GM12878 (cell line): Measurements from ENCODE around the gene UVRAG. TPM values are rescaled to one million over a fixed set of nuclear protein-coding genes. Genes with fewer than 3 reads are reported as not detected.

Source experiments
- ASH2L ChIP-seq: fragments of 300-600, 200-600 bp; sonication (generic); IDR thresholded peaks from 2 replicates; pipeline ENCODE4 v1.6.1; 2017; ENCODE audit warnings: low read depth, mild to moderate bottlenecking, borderline replicate concordance
- BACH1 ChIP-seq: fragments of 450-650 bp; IDR thresholded peaks from 2 replicates; pipeline ENCODE4 v1.6.1; 2017; ENCODE audit warnings: mild to moderate bottlenecking, borderline replicate concordance
- BRCA1 ChIP-seq: IDR thresholded peaks from 2 replicates; pipeline ENCODE4 v1.6.1; 2011; ENCODE audit warnings: low read depth, low read length, improper control_type of control experiment
- CREB1 ChIP-seq: IDR thresholded peaks from 2 replicates; pipeline ENCODE4 v1.6.1; 2012; ENCODE audit warnings: low read depth, mild to moderate bottlenecking, inconsistent platforms
- DPF2 ChIP-seq: fragments of 450-650 bp; IDR thresholded peaks from 2 replicates; pipeline ENCODE4 v1.6.1; 2017; ENCODE audit warnings: mild to moderate bottlenecking
- E4F1 ChIP-seq: fragments of 450-650 bp; IDR thresholded peaks from 2 replicates; pipeline ENCODE4 v1.6.1; 2018; ENCODE audit warnings: borderline replicate concordance, mild to moderate bottlenecking; ENCODE audit not compliant: partially characterized antibody
- ESRRA ChIP-seq: IDR thresholded peaks from 2 replicates; pipeline ENCODE4 v1.6.1; 2012; ENCODE audit warnings: mild to moderate bottlenecking, low read length, improper control_type of control experiment
- ETV6 ChIP-seq, 2 experiments: fragments of 450-650 bp in 1 of 2; IDR thresholded peaks in 1 of 2; conservative IDR thresholded peaks in 1 of 2; 2 replicates each; pipeline ENCODE4 v1.6.1; 2014; ENCODE audit warnings: antibody characterized with exemption in 1 of 2, borderline replicate concordance in 1 of 2, low read depth in 1 of 2, mild to moderate bottlenecking in 1 of 2, moderate library complexity in 1 of 2
- HDGF ChIP-seq: fragments of 450-650 bp; IDR thresholded peaks from 2 replicates; pipeline ENCODE4 v1.6.1; 2016; ENCODE audit warnings: antibody characterized with exemption
- KAT2A ChIP-seq: conservative IDR thresholded peaks from 2 replicates; pipeline ENCODE4 v1.6.1; 2011; ENCODE audit warnings: low read depth, low read length; ENCODE audit not compliant: control insufficient read depth
- MAX ChIP-seq: IDR thresholded peaks from 2 replicates; pipeline ENCODE4 v1.6.1; 2012; ENCODE audit warnings: low read depth, low read length, improper control_type of control experiment
- MTA2 ChIP-seq: fragments of 450-650 bp; IDR thresholded peaks from 2 replicates; pipeline ENCODE4 v1.6.1; 2016; ENCODE audit warnings: low read depth, mild to moderate bottlenecking, moderate library complexity
- NFIC ChIP-seq: IDR thresholded peaks from 2 replicates; pipeline ENCODE4 v1.6.1; 2012; ENCODE audit warnings: low read depth, mild to moderate bottlenecking, inconsistent platforms, low read length, moderate library complexity
- NFYB ChIP-seq: IDR thresholded peaks from 2 replicates; pipeline ENCODE4 v1.6.1; 2011; ENCODE audit warnings: low read depth, mild to moderate bottlenecking, low read length, improper control_type of control experiment, moderate library complexity; ENCODE audit not compliant: insufficient read depth
- NR2C1 ChIP-seq: fragments of 450-650 bp; IDR thresholded peaks from 2 replicates; pipeline ENCODE4 v1.6.1; 2017; ENCODE audit warnings: antibody characterized with exemption, mild to moderate bottlenecking, moderate library complexity
- POLR2A ChIP-seq: IDR thresholded peaks from 2 replicates; pipeline ENCODE4 v1.6.1; 2011; ENCODE audit warnings: low read depth, mild to moderate bottlenecking, low read length
- RAD21 ChIP-seq: IDR thresholded peaks from 2 replicates; pipeline ENCODE4 v1.6.1; 2011; ENCODE audit warnings: mild to moderate bottlenecking, low read depth, low read length, moderate library complexity; ENCODE audit not compliant: insufficient read depth
- SKIL ChIP-seq: fragments of 450-650 bp; IDR thresholded peaks from 2 replicates; pipeline ENCODE4 v1.6.1; 2017; ENCODE audit warnings: mild to moderate bottlenecking, low read depth, inconsistent platforms; ENCODE audit not compliant: poor library complexity, severe bottlenecking
- ZBTB11 ChIP-seq: fragments of 450-650 bp; formaldehyde crosslinking; IDR thresholded peaks from 2 replicates; pipeline ENCODE4 v1.5.0; 2022; ENCODE audit warnings: mild to moderate bottlenecking, missing genetic modification characterization
- ZZZ3 ChIP-seq: IDR thresholded peaks from 2 replicates; pipeline ENCODE4 v1.6.1; 2011; ENCODE audit warnings: low read depth; ENCODE audit not compliant: control insufficient read depth, insufficient read length
- polyA plus RNA-seq, 11 experiments: library from polyadenylated mRNA; depleted of rRNA in 4 of 11; unstranded in 6 of 11; stranded (reverse) in 5 of 11; fragments of >200 nt; fragmentation: Nextera tagmentation in 4 of 11; fragmentation: Illumina TruSeq in 1 of 11; extraction: Ambion mirVana in 4 of 11; extraction: Trizol in 1 of 11; gene quantifications; 1 replicate in 1 of 11; 2 replicates in 10 of 11; pipeline versions ENCODE4 v1.2.1 to v1.2.3, GENCODE V29; 2011 to 2016; ENCODE audit warnings: inconsistent platforms in 2 of 11, missing spikeins in 2 of 11, low read depth in 1 of 11
- total RNA-seq, 4 experiments: library from RNA; depleted of rRNA in 3 of 4; stranded (reverse); fragments of >200 nt in 3 of 4; fragmentation: Illumina TruSeq in 1 of 4; extraction: Trizol in 1 of 4; gene quantifications; 2 replicates each; pipeline versions ENCODE4 v1.2.1 to v1.2.3, GENCODE V29; 2013 to 2021

UVRAG gene
- total and polyA plus RNA-seq, 10 of the 15 experiments (the other 5 are each of a cell fraction or from before 2014, with no cell fraction given) = 7.0 to 43.4 (median 37.0) TPM

DNA sequence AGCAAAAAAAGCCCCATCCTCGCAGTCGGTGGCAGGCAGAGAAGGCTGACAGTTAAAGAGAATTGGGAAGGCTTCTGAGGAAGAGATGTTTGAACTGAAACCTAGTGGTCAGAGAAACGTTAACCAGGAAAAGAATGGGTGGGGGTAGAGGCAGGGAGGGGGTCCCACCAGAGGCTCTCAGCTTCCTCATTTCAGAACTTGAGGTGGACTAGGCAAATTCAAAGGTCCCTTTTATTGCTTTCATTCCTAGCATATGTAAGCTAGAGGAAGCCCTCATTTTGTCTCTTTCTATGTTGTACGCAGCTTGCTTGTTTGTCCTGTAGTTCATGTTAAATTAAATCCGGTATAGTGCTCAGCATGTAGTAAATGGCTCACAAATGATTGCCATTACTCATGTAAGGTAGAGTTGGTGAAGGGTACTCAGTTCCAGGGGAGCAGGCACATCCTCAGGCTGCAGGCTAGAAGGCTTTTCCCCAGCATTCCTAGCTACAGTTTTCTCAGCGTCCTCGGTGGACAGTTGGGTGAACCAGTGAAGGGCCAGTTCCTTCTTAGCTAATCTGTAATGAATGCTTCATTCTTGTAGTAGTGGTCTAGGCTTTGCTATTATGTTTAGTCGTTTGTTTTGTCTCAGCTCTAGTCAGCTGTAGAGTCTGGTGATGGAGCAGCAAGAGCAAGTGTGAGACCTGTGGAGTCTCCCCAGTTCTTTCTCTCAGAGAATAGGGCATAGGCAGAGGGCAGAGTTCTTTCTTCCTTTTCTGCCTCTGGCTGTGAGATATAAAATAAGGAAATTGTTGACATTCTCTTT lies 58.6 kb downstream of the UVRAG start (continued):
- TF ChIP-seq E4F1 = no peak
- no peak for TF ChIP-seq ZBTB11
- TF ChIP-seq POLR2A = no peak
- TF ChIP-seq NFIC = peak; percentile 81
- TF ChIP-seq SKIL = peak; percentile 66
- no peak for TF ChIP-seq BRCA1
- peak; percentile 66; the same call in 1 of the 2 replicates for TF ChIP-seq DPF2
- TF ChIP-seq KAT2A = no peak
- no peak for TF ChIP-seq MAX
- no peak for TF ChIP-seq ESRRA
- no peak for TF ChIP-seq ASH2L
- 0 out of 2 replicates have a peak, but pooled peaks have one; percentile 11 for TF ChIP-seq CREB1
- TF ChIP-seq MTA2 = peak; percentile 59
- TF ChIP-seq ETV6 (conservative IDR thresholded peaks at IDR 0.05 in 1 of 2, IDR thresholded peaks at IDR 0.05 in 1 of 2; ENCODE audit: borderline replicate concordance in 1 of 2, low read depth in 1 of 2) = peak in 1 of 2 experiments; percentile 20; a peak in 1 of 4 replicates
- no peak for TF ChIP-seq NFYB
- TF ChIP-seq NR2C1 = no peak
- TF ChIP-seq HDGF = 0 out of 2 replicates have a peak, but pooled peaks have one; percentile 33
- TF ChIP-seq BACH1 = no peak
- no peak for TF ChIP-seq ZZZ3
- TF ChIP-seq RAD21 = no peak
